Measurements from ENCODE around the gene STXBP5. TPM values are rescaled to one million over a fixed set of nuclear protein-coding genes. Genes with fewer than 3 reads are reported as not detected.

The STXBP5 gene
- total and polyA plus RNA-seq, 9 of the 15 experiments (the other 6 are each of a cell fraction or from before 2014, with no cell fraction given) = 23.3 to 172 (median 71.5) TPM

DNA sequence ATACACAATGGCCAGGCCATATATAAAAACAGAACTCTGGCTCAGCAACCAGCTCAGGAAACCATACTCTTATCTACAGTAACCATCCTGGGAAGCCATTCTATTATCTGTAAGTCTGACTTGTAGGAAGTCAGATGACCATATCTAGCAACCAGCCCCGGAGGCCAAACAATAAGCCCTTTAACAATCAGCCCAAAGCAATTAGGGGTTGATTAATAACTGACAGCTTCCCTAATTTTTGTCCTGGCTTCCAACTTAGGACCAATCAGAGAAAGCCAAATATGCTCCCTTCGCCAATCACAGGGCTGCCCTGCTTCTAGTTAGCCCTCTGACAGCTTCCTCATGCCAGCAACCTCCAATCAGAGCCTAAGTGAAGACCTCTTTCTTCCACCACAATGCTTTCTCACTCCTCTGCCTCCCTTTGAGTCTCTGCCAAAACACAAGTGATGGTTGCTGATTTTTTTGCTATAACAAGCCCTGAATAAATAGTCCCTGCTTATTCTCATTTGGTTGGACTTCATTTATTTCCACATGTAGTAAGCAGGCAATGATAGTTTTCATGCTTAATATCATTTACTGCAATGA, 37.8 kb upstream of the STXBP5 start (continued):
- TF ChIP-seq SMARCC2 (IDR thresholded peaks at IDR 0.05; ENCODE audit: low read depth) = peak; percentile 83
- no peak for TF ChIP-seq ZFPM2 (CRISPR knock-in tag; IDR thresholded peaks at IDR 0.05)
- TF ChIP-seq TAF7 (tag; IDR thresholded peaks at IDR 0.05) = no peak
- peak; percentile 76 for TF ChIP-seq NFYB (IDR thresholded peaks at IDR 0.05; ENCODE audit: extremely low read depth, insufficient read length)
- TF ChIP-seq, protein P1, sequence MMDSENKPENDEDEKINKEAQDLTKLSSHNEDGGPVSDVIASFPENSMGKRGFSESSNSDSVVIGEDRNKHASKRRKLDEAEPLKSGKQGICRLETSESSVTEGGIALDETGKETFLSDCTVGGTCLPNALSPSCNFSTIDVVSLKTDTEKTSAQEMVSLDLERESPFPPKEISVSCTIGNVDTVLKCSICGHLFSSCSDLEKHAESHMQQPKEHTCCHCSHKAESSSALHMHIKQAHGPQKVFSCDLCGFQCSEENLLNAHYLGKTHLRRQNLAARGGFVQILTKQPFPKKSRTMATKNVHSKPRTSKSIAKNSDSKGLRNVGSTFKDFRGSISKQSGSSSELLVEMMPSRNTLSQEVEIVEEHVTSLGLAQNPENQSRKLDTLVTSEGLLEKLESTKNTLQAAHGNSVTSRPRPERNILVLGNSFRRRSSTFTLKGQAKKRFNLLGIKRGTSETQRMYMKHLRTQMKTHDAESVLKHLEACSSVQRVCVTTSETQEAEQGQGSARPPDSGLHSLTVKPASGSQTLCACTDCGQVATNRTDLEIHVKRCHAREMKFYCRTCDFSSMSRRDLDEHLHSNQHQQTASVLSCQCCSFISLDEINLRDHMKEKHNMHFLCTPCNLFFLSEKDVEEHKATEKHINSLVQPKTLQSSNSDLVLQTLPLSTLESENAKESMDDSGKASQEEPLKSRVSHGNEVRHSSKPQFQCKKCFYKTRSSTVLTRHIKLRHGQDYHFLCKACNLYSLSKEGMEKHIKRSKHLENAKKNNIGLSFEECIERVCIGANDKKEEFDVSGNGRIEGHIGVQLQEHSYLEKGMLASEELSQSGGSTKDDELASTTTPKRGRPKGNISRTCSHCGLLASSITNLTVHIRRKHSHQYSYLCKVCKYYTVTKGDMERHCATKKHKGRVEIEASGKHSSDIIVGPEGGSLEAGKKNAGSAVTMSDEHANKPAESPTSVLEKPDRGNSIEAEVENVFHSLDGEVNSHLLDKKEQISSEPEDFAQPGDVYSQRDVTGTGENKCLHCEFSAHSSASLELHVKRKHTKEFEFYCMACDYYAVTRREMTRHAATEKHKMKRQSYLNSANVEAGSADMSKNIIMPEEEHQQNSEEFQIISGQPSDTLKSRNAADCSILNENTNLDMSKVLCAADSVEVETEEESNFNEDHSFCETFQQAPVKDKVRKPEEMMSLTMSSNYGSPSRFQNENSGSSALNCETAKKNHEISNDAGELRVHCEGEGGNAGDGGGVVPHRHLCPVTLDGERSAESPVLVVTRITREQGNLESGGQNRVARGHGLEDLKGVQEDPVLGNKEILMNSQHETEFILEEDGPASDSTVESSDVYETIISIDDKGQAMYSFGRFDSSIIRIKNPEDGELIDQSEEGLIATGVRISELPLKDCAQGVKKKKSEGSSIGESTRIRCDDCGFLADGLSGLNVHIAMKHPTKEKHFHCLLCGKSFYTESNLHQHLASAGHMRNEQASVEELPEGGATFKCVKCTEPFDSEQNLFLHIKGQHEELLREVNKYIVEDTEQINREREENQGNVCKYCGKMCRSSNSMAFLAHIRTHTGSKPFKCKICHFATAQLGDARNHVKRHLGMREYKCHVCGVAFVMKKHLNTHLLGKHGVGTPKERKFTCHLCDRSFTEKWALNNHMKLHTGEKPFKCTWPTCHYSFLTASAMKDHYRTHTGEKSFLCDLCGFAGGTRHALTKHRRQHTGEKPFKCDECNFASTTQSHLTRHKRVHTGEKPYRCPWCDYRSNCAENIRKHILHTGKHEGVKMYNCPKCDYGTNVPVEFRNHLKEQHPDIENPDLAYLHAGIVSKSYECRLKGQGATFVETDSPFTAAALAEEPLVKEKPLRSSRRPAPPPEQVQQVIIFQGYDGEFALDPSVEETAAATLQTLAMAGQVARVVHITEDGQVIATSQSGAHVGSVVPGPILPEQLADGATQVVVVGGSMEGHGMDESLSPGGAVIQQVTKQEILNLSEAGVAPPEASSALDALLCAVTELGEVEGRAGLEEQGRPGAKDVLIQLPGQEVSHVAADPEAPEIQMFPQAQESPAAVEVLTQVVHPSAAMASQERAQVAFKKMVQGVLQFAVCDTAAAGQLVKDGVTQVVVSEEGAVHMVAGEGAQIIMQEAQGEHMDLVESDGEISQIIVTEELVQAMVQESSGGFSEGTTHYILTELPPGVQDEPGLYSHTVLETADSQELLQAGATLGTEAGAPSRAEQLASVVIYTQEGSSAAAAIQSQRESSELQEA (IDR thresholded peaks at IDR 0.05; ENCODE audit: low read depth) = no peak
- no peak for TF ChIP-seq RBM34 (IDR thresholded peaks at IDR 0.05; ENCODE audit: borderline replicate concordance, insufficient read depth, low read length)
- TF ChIP-seq NEUROD1 (IDR thresholded peaks at IDR 0.05; ENCODE audit: borderline replicate concordance, low read depth, low read length, partially characterized antibody) = peak; percentile 44
- TF ChIP-seq, protein P2, sequence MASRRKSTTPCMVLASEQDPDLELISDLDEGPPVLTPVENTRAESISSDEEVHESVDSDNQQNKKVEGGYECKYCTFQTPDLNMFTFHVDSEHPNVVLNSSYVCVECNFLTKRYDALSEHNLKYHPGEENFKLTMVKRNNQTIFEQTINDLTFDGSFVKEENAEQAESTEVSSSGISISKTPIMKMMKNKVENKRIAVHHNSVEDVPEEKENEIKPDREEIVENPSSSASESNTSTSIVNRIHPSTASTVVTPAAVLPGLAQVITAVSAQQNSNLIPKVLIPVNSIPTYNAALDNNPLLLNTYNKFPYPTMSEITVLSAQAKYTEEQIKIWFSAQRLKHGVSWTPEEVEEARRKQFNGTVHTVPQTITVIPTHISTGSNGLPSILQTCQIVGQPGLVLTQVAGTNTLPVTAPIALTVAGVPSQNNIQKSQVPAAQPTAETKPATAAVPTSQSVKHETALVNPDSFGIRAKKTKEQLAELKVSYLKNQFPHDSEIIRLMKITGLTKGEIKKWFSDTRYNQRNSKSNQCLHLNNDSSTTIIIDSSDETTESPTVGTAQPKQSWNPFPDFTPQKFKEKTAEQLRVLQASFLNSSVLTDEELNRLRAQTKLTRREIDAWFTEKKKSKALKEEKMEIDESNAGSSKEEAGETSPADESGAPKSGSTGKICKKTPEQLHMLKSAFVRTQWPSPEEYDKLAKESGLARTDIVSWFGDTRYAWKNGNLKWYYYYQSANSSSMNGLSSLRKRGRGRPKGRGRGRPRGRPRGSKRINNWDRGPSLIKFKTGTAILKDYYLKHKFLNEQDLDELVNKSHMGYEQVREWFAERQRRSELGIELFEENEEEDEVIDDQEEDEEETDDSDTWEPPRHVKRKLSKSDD (conservative IDR thresholded peaks at IDR 0.05; ENCODE audit: low read length) = no peak
- no peak for TF ChIP-seq GATAD2A (IDR thresholded peaks at IDR 0.05)
- no peak for TF ChIP-seq FOXK1 (CRISPR knock-in tag; IDR thresholded peaks at IDR 0.05; ENCODE audit: borderline replicate concordance)
- TF ChIP-seq, protein P3, sequence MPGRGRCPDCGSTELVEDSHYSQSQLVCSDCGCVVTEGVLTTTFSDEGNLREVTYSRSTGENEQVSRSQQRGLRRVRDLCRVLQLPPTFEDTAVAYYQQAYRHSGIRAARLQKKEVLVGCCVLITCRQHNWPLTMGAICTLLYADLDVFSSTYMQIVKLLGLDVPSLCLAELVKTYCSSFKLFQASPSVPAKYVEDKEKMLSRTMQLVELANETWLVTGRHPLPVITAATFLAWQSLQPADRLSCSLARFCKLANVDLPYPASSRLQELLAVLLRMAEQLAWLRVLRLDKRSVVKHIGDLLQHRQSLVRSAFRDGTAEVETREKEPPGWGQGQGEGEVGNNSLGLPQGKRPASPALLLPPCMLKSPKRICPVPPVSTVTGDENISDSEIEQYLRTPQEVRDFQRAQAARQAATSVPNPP (IDR thresholded peaks at IDR 0.05; ENCODE audit: borderline replicate concordance, insufficient read depth, insufficient read length) = no peak
- peak in 1 of 2 experiments; percentile 37; a peak in 1 of 4 replicates for TF ChIP-seq NRF1 (conservative IDR thresholded peaks at IDR 0.05 in 1 of 2, IDR thresholded peaks at IDR 0.05 in 1 of 2)
- TF ChIP-seq CBX8 (IDR thresholded peaks at IDR 0.05; ENCODE audit: borderline replicate concordance, extremely low read depth, low read depth, low read length, poor library complexity, severe bottlenecking) = no peak
- no peak for TF ChIP-seq DIDO1 (tag; IDR thresholded peaks at IDR 0.05; ENCODE audit: low read depth)
- no peak for TF ChIP-seq SREBF1 (IDR thresholded peaks at IDR 0.05; ENCODE audit: borderline replicate concordance, low read depth, low read length)

All from K562 (cell line).